SK-N-SH treated with all-trans-retinoic acid at 6 μM for 48 hours (cell line): ENCODE data around the gene ZNF423.

Experiments used
- ATAC-seq: fragments of 200-7000 bp; cut with Tn5 transposase; 3 replicates; pipeline ENCODE4 v1.9.1; 2020; ENCODE audit warnings: mild to moderate bottlenecking, moderate library complexity
- ARNTL ChIP-seq: fragments of 450-650 bp; formaldehyde crosslinking; IDR thresholded peaks from 2 replicates; pipeline ENCODE4 v1.5.0; 2020; ENCODE audit warnings: low read depth, mild to moderate bottlenecking, moderate library complexity, borderline replicate concordance
- BACH2 ChIP-seq: fragments of 250-450 bp; sonication (Bioruptor Pico); IDR thresholded peaks from 2 replicates; pipeline ENCODE4 v1.9.0; 2021; ENCODE audit warnings: mild to moderate bottlenecking, borderline replicate concordance
- CSDC2 ChIP-seq: fragments of 250-450 bp; sonication (Bioruptor Pico); IDR thresholded peaks from 2 replicates; pipeline ENCODE4 v1.5.0; 2020; ENCODE audit warnings: mild to moderate bottlenecking, moderate library complexity
- ESRRG ChIP-seq: fragments of 250-450 bp; sonication (Bioruptor Pico); IDR thresholded peaks from 2 replicates; pipeline ENCODE4 v1.6.1; 2021; ENCODE audit warnings: mild to moderate bottlenecking
- GLIS3 ChIP-seq: fragments of 250-450 bp; sonication (Bioruptor Pico); IDR thresholded peaks from 2 replicates; pipeline ENCODE4 v1.5.0; 2020; ENCODE audit warnings: mild to moderate bottlenecking, moderate library complexity
- ISL1 ChIP-seq: fragments of 250-450 bp; sonication (Bioruptor Pico); IDR thresholded peaks from 2 replicates; pipeline ENCODE4 v2.1.2; 2022; ENCODE audit warnings: mild to moderate bottlenecking, moderate library complexity
- OSR1 ChIP-seq: fragments of 250-450 bp; sonication (Bioruptor Pico); IDR thresholded peaks from 2 replicates; pipeline ENCODE4 v1.8.0; 2022; ENCODE audit warnings: moderate library complexity, mild to moderate bottlenecking, inconsistent platforms
- PPARA ChIP-seq: fragments of 250-450 bp; sonication (Bioruptor Pico); IDR thresholded peaks from 2 replicates; pipeline ENCODE4 v1.5.0; 2020; ENCODE audit warnings: mild to moderate bottlenecking, borderline replicate concordance
- RARB ChIP-seq: fragments of 250-450 bp; sonication (Bioruptor Pico); IDR thresholded peaks from 2 replicates; pipeline ENCODE4 v1.8.0; 2021; ENCODE audit warnings: mild to moderate bottlenecking, moderate library complexity
- SNAI2 ChIP-seq: fragments of 250-450 bp; sonication (Bioruptor Pico); IDR thresholded peaks from 2 replicates; pipeline ENCODE4 v1.5.0; 2020; ENCODE audit warnings: mild to moderate bottlenecking, moderate library complexity
- TCF4 ChIP-seq: fragments of 250-450 bp; sonication (Bioruptor Pico); IDR thresholded peaks from 2 replicates; pipeline ENCODE4 v1.8.0; 2021; ENCODE audit warnings: mild to moderate bottlenecking, moderate library complexity, borderline replicate concordance
- TOX ChIP-seq: fragments of 250-450 bp; sonication (Bioruptor Pico); IDR thresholded peaks from 2 replicates; pipeline ENCODE4 v1.8.0; 2021; ENCODE audit warnings: mild to moderate bottlenecking, moderate library complexity, borderline replicate concordance
- ZC3H10 ChIP-seq: fragments of 250-450 bp; sonication (Bioruptor Pico); IDR thresholded peaks from 2 replicates; pipeline ENCODE4 v1.5.1; 2021; ENCODE audit warnings: mild to moderate bottlenecking, moderate library complexity
- ZFP3 ChIP-seq: fragments of 250-450 bp; sonication (Bioruptor Pico); IDR thresholded peaks from 2 replicates; pipeline ENCODE4 v1.5.0; 2020; ENCODE audit warnings: mild to moderate bottlenecking, moderate library complexity
- ZFP30 ChIP-seq: fragments of 450-650 bp; formaldehyde crosslinking; IDR thresholded peaks from 2 replicates; pipeline ENCODE4 v1.5.0; 2022; ENCODE audit warnings: mild to moderate bottlenecking, moderate library complexity
- ZNF565 ChIP-seq: fragments of 450-650 bp; formaldehyde crosslinking; conservative IDR thresholded peaks from 2 replicates; pipeline ENCODE4 v1.5.0; 2020; ENCODE audit warnings: low read depth, mild to moderate bottlenecking, moderate library complexity
- ZNF70 ChIP-seq: fragments of 450-650 bp; formaldehyde crosslinking; IDR thresholded peaks from 2 replicates; pipeline ENCODE4 v1.5.0; 2020; ENCODE audit warnings: mild to moderate bottlenecking, moderate library complexity
- ZNF8 ChIP-seq: fragments of 450-650 bp; formaldehyde crosslinking; IDR thresholded peaks from 2 replicates; pipeline ENCODE4 v1.5.0; 2020; ENCODE audit warnings: mild to moderate bottlenecking, moderate library complexity
- TF ChIP-seq, protein P1 (sequence below): fragments of 250-450 bp; sonication (Bioruptor Pico); IDR thresholded peaks from 2 replicates; pipeline ENCODE4 v1.5.0; 2020; ENCODE audit warnings: mild to moderate bottlenecking, moderate library complexity
- TF ChIP-seq, protein P2 (sequence below): fragments of 250-450 bp; sonication (Bioruptor Pico); IDR thresholded peaks from 2 replicates; pipeline ENCODE4 v1.8.0; 2020; ENCODE audit warnings: mild to moderate bottlenecking, moderate library complexity, borderline replicate concordance
- TF ChIP-seq, protein P3 (sequence below): fragments of 250-450 bp; sonication (Bioruptor Pico); IDR thresholded peaks from 2 replicates; pipeline ENCODE4 v1.5.1; 2020; ENCODE audit warnings: low read depth, mild to moderate bottlenecking, moderate library complexity
- TF ChIP-seq, protein P4 (sequence below): fragments of 250-450 bp; sonication (Bioruptor Pico); IDR thresholded peaks from 2 replicates; pipeline ENCODE4 v1.5.1; 2021; ENCODE audit warnings: mild to moderate bottlenecking, moderate library complexity
- TF ChIP-seq, protein P5 (sequence below): fragments of 250-450 bp; sonication (Bioruptor Pico); IDR thresholded peaks from 2 replicates; pipeline ENCODE4 v1.8.0; 2021; ENCODE audit warnings: low read depth, mild to moderate bottlenecking, moderate library complexity, borderline replicate concordance

ZNF423 gene

DNA sequence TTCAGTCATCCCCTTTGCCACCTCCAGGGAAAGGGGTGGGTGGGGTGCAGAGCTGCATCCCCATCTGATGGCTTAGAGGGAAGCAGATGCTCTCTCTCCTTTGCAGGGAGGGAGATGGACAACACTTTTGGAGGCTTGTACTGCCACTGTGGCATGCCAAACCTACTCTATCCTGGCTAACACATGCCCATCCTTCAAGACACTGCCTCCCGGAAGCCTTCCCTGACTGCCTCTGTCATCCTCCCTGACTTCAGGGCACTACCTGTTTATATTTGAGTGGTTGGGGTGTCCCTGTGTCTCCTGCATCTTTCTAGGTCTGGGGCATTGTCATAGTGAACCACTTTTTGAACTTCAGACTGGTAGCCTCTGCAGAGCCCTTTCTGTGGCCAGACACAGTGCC is 202.3 kb downstream of the ZNF423 start:
- TF ChIP-seq ZC3H10 (CRISPR knock-in tag) (no peak), ZNF70 (CRISPR knock-in tag) (no peak), ZFP3 (0 out of 2 replicates have a peak, but pooled peaks have one; percentile 60)
- TF ChIP-seq, protein P1, sequence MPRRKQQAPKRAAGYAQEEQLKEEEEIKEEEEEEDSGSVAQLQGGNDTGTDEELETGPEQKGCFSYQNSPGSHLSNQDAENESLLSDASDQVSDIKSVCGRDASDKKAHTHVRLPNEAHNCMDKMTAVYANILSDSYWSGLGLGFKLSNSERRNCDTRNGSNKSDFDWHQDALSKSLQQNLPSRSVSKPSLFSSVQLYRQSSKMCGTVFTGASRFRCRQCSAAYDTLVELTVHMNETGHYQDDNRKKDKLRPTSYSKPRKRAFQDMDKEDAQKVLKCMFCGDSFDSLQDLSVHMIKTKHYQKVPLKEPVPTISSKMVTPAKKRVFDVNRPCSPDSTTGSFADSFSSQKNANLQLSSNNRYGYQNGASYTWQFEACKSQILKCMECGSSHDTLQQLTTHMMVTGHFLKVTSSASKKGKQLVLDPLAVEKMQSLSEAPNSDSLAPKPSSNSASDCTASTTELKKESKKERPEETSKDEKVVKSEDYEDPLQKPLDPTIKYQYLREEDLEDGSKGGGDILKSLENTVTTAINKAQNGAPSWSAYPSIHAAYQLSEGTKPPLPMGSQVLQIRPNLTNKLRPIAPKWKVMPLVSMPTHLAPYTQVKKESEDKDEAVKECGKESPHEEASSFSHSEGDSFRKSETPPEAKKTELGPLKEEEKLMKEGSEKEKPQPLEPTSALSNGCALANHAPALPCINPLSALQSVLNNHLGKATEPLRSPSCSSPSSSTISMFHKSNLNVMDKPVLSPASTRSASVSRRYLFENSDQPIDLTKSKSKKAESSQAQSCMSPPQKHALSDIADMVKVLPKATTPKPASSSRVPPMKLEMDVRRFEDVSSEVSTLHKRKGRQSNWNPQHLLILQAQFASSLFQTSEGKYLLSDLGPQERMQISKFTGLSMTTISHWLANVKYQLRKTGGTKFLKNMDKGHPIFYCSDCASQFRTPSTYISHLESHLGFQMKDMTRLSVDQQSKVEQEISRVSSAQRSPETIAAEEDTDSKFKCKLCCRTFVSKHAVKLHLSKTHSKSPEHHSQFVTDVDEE (CRISPR knock-in tag) = no peak
- ATAC-seq = no peak

DNA sequence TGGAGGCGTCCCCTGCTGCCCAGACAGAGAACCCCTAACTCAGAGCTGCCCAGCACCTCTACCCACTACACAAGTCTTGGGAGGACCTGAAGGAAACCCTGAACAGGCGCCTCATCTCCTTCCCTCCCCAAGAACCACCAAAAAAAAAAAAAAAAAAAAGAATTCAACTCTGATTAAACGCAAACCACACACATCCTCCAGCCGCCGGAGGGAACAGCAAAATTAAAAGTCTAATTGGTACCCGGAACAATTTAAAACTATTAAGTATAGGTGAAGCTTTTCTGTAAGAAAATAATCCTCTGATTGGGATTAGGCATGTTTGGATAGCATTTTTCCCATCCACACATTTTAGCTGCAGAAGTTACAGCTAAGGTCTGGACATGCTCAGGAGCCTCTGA is 202.7 kb downstream of the ZNF423 start:
- no peak for ATAC-seq
- TF ChIP-seq ESRRG (CRISPR knock-in tag) (no peak), TCF4 (CRISPR knock-in tag) (no peak), OSR1 (CRISPR knock-in tag) (no peak), PPARA (CRISPR knock-in tag) (no peak), ARNTL (CRISPR knock-in tag) (no peak), ZNF565 (no peak), ZNF70 (CRISPR knock-in tag) (no peak), BACH2 (CRISPR knock-in tag) (no peak), CSDC2 (CRISPR knock-in tag) (no peak), ZC3H10 (CRISPR knock-in tag) (no peak), ZNF8 (CRISPR knock-in tag) (no peak), TOX (CRISPR knock-in tag) (no peak), ISL1 (no peak), ZFP3 (no peak), GLIS3 (CRISPR knock-in tag) (no peak)
- TF ChIP-seq, protein P2, sequence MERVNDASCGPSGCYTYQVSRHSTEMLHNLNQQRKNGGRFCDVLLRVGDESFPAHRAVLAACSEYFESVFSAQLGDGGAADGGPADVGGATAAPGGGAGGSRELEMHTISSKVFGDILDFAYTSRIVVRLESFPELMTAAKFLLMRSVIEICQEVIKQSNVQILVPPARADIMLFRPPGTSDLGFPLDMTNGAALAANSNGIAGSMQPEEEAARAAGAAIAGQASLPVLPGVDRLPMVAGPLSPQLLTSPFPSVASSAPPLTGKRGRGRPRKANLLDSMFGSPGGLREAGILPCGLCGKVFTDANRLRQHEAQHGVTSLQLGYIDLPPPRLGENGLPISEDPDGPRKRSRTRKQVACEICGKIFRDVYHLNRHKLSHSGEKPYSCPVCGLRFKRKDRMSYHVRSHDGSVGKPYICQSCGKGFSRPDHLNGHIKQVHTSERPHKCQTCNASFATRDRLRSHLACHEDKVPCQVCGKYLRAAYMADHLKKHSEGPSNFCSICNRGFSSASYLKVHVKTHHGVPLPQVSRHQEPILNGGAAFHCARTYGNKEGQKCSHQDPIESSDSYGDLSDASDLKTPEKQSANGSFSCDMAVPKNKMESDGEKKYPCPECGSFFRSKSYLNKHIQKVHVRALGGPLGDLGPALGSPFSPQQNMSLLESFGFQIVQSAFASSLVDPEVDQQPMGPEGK (CRISPR knock-in tag) = no peak
- TF ChIP-seq, protein P3, sequence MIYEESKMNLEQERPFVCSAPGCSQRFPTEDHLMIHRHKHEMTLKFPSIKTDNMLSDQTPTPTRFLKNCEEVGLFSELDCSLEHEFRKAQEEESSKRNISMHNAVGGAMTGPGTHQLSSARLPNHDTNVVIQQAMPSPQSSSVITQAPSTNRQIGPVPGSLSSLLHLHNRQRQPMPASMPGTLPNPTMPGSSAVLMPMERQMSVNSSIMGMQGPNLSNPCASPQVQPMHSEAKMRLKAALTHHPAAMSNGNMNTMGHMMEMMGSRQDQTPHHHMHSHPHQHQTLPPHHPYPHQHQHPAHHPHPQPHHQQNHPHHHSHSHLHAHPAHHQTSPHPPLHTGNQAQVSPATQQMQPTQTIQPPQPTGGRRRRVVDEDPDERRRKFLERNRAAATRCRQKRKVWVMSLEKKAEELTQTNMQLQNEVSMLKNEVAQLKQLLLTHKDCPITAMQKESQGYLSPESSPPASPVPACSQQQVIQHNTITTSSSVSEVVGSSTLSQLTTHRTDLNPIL (CRISPR knock-in tag) = no peak
- TF ChIP-seq, protein P4, sequence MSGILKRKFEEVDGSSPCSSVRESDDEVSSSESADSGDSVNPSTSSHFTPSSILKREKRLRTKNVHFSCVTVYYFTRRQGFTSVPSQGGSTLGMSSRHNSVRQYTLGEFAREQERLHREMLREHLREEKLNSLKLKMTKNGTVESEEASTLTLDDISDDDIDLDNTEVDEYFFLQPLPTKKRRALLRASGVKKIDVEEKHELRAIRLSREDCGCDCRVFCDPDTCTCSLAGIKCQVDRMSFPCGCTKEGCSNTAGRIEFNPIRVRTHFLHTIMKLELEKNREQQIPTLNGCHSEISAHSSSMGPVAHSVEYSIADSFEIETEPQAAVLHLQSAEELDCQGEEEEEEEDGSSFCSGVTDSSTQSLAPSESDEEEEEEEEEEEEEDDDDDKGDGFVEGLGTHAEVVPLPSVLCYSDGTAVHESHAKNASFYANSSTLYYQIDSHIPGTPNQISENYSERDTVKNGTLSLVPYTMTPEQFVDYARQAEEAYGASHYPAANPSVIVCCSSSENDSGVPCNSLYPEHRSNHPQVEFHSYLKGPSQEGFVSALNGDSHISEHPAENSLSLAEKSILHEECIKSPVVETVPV (CRISPR knock-in tag) = no peak

DNA sequence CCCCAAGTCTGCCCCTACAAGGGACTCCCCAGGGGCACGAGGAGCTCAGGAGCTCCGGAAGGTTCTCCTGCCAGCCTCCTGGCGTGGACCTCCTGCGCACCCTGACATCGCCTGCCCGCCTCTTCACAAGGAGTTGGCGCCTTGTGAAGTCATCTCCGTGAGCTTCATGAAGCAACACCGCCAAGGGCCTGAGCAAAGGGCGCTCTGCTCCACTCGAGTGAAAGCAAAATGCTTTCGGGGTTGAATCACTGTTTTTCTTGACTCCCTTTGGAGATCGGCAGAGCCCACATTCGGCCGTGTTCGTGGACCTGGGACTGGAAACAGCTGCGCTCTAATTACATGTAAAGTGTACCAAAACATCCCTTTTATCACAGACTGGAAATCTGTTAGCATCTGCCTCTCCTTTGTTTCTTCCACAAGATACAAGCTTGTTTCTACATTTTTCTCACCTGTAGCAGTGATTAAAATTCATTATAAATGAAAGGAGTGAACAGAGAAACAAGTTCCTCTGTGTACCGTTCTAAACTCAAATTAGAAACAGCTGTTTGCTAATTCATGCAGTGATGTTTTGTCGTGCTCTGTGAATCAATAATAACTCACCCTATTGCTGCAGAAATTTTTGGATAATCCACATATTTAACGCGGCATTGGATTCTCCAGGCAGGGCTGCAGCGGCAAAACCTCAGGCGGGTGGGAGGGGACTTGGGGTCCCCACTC is 203.3 kb downstream of the ZNF423 start:
- TF ChIP-seq TCF4 (CRISPR knock-in tag) = peak; percentile 54; the same call in 1 of the 2 replicates
- no peak for TF ChIP-seq ISL1
- no peak for TF ChIP-seq RARB
- TF ChIP-seq ZFP3 = 0 out of 2 replicates have a peak, but pooled peaks have one; percentile 12
- TF ChIP-seq, all 23 proteins: peak for 2
- ATAC-seq = peak; percentile 21; the same call in 1 of the 3 replicates

DNA sequence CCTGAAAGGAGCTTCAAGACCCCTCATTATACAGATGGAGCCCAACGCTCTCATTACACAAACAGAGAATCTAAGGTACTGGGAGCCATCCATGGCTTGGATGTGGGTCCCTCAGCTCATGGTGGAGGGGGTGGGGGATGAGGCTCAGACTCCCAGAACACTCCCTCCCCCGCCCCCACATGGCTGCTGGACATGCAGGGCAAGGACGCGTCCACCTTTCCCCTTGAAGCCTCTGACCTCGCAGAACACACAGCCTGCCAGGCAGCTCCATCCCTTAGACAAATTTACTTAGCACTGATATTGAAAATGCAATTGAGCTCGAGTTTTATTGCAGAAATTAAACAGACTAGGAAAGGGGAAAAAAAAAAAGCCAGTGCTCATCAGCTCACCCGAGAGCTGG is 203.9 kb downstream of the ZNF423 start:
- no peak for ATAC-seq
- TF ChIP-seq ZC3H10 (CRISPR knock-in tag) (no peak), ZNF8 (CRISPR knock-in tag) (no peak), RARB (no peak), SNAI2 (no peak), BACH2 (CRISPR knock-in tag) (no peak), OSR1 (CRISPR knock-in tag) (no peak), ZFP30 (CRISPR knock-in tag) (no peak), ZFP3 (no peak), ZNF70 (CRISPR knock-in tag) (no peak)
- TF ChIP-seq, protein P3 (CRISPR knock-in tag) = no peak
- TF ChIP-seq, protein P5, sequence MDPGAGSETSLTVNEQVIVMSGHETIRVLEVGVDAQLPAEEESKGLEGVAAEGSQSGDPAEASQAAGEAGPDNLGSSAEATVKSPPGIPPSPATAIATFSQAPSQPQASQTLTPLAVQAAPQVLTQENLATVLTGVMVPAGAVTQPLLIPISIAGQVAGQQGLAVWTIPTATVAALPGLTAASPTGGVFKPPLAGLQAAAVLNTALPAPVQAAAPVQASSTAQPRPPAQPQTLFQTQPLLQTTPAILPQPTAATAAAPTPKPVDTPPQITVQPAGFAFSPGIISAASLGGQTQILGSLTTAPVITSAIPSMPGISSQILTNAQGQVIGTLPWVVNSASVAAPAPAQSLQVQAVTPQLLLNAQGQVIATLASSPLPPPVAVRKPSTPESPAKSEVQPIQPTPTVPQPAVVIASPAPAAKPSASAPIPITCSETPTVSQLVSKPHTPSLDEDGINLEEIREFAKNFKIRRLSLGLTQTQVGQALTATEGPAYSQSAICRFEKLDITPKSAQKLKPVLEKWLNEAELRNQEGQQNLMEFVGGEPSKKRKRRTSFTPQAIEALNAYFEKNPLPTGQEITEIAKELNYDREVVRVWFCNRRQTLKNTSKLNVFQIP (CRISPR knock-in tag) = no peak
